ENCODE measurements around the gene HDAC4.

- TF ChIP-seq, protein P1, sequence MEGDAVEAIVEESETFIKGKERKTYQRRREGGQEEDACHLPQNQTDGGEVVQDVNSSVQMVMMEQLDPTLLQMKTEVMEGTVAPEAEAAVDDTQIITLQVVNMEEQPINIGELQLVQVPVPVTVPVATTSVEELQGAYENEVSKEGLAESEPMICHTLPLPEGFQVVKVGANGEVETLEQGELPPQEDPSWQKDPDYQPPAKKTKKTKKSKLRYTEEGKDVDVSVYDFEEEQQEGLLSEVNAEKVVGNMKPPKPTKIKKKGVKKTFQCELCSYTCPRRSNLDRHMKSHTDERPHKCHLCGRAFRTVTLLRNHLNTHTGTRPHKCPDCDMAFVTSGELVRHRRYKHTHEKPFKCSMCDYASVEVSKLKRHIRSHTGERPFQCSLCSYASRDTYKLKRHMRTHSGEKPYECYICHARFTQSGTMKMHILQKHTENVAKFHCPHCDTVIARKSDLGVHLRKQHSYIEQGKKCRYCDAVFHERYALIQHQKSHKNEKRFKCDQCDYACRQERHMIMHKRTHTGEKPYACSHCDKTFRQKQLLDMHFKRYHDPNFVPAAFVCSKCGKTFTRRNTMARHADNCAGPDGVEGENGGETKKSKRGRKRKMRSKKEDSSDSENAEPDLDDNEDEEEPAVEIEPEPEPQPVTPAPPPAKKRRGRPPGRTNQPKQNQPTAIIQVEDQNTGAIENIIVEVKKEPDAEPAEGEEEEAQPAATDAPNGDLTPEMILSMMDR (IDR thresholded peaks at IDR 0.05; ENCODE audit: low read depth, low read length, missing input control): no peak
- TF ChIP-seq SP1 (IDR thresholded peaks at IDR 0.05) (no peak), MAX (IDR thresholded peaks at IDR 0.05) (no peak), ATF3 (IDR thresholded peaks at IDR 0.05) (no peak), JUND (IDR thresholded peaks at IDR 0.05) (no peak), HNF4A (conservative IDR thresholded peaks at IDR 0.05) (no peak), YY1 (IDR thresholded peaks at IDR 0.05) (no peak), RAD21 (IDR thresholded peaks at IDR 0.05) (no peak), RXRA (IDR thresholded peaks at IDR 0.05) (no peak), FOXA2 (IDR thresholded peaks at IDR 0.05) (no peak), GABPA (IDR thresholded peaks at IDR 0.05 in 1 of 2, conservative IDR thresholded peaks at IDR 0.05 in 1 of 2) (no peak), TAF1 (conservative IDR thresholded peaks at IDR 0.05) (no peak)
- TF ChIP-seq, protein P2, sequence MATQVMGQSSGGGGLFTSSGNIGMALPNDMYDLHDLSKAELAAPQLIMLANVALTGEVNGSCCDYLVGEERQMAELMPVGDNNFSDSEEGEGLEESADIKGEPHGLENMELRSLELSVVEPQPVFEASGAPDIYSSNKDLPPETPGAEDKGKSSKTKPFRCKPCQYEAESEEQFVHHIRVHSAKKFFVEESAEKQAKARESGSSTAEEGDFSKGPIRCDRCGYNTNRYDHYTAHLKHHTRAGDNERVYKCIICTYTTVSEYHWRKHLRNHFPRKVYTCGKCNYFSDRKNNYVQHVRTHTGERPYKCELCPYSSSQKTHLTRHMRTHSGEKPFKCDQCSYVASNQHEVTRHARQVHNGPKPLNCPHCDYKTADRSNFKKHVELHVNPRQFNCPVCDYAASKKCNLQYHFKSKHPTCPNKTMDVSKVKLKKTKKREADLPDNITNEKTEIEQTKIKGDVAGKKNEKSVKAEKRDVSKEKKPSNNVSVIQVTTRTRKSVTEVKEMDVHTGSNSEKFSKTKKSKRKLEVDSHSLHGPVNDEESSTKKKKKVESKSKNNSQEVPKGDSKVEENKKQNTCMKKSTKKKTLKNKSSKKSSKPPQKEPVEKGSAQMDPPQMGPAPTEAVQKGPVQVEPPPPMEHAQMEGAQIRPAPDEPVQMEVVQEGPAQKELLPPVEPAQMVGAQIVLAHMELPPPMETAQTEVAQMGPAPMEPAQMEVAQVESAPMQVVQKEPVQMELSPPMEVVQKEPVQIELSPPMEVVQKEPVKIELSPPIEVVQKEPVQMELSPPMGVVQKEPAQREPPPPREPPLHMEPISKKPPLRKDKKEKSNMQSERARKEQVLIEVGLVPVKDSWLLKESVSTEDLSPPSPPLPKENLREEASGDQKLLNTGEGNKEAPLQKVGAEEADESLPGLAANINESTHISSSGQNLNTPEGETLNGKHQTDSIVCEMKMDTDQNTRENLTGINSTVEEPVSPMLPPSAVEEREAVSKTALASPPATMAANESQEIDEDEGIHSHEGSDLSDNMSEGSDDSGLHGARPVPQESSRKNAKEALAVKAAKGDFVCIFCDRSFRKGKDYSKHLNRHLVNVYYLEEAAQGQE (IDR thresholded peaks at IDR 0.05): no peak
- TF ChIP-seq, protein P3, sequence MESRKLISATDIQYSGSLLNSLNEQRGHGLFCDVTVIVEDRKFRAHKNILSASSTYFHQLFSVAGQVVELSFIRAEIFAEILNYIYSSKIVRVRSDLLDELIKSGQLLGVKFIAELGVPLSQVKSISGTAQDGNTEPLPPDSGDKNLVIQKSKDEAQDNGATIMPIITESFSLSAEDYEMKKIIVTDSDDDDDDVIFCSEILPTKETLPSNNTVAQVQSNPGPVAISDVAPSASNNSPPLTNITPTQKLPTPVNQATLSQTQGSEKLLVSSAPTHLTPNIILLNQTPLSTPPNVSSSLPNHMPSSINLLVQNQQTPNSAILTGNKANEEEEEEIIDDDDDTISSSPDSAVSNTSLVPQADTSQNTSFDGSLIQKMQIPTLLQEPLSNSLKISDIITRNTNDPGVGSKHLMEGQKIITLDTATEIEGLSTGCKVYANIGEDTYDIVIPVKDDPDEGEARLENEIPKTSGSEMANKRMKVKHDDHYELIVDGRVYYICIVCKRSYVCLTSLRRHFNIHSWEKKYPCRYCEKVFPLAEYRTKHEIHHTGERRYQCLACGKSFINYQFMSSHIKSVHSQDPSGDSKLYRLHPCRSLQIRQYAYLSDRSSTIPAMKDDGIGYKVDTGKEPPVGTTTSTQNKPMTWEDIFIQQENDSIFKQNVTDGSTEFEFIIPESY (IDR thresholded peaks at IDR 0.05): no peak
These were observed 394.1 kb downstream of the HDAC4 start for GRCh38 chr2:239006622-239007285.
